GM21737 (cell line): ENCODE results near the gene DOK3.
A peak's percentile ranks its signal among the peaks of the same experiment; 100 is the strongest.

Experiments used
- ATAC-seq: cut with Tn5 transposase; IDR thresholded peaks from one replicate; pipeline ENCODE4 v1.9.1; 2021; ENCODE audit warnings: mild to moderate bottlenecking, moderate library complexity; ENCODE audit not compliant: unreplicated experiment

Gene DOK3

DNA sequence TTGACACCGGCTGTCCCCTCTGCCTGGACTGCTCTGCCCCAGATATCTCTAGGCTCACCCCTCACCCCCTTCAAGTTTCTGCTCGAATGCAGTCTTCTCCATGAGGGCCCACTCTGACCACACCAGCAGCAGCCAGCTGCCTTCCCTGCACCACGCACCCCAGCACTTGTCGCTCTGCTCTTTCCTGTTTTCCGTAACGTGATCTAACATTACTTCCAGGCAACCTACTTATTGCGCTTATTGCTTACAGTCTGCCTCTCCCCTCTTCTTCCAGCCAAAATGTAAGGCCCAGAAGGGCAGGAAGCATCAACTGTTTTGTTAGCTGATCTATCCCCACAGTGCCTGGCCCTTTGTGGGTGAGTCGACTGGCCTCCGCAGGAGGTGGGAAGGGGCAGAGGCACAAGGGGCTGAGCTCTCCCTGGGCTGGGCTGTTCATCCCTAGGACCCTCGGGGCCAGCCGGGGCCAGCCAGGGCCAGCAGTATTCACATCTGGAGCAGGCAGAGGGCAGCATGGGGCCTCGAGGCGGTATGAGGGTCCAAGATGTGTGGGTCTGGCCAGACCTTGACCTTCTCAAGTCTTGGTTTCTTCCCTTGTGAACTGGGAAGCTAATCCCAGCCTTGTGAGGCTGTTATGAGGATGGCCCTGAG lies 24.6 kb downstream of the DOK3 start:
- no peak for ATAC-seq

DNA sequence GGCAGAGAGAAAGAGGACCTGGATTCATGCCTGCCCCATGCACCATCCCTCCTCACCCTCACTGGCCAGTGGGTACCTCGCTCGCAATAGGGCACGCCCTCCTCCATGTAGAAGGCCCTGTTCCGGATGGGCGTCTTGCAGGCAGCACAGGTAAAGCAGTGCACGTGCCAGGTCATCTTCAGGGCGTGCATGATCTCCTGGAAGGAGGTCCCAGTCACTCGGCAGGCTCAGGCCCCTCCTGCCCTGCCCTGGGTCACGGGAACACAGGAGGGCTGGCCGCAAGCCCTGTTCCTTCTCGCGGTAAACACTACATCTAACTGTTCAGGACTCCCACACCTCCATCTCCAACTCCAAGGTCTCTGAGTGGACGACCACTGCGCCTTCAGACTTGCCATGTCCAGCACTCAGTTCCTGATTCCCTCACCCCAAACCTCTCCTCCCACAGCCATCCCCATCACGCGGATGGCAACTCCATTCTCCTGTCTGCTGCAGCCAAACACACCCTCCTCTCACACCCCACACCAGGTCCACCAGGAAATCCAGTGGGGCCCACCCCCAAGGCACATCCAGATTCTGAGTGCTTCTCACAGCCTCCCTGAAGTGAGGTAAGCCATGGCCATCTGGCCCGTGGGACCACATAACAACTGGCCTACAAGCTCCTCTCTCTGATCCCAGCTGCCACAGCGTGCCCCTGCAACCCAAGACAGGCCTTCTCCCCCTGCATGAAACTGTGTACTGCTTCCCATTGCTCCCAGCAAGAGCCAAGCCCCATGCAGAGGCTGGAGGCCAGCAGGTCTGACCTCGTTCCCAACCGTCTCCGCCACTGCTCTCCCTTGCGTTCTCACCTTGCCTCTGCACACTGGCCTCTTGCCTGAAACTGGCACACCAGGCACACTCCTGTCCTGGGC lies 25.4 kb downstream of the DOK3 start:
- ATAC-seq: no peak

DNA sequence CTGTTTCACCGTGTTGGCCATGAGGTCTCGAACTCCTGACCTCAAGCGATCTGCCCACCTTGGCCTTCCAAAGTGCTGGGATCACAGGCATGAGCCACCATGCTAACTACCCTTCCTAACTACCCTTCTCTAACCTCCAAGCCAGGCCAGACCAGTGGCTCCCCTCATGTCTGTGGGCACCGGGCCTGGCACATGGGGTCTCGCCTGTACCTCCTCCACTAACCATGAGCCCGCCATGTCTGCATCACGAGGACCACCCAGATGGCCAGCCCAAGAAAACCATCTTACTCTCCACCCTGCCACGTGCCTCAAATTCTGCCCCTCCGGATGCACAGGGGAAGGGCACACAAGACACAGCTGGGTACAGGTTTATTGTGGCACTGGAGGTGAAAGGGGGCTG lies 26.6 kb downstream of the DOK3 start:
- no peak for ATAC-seq

DNA sequence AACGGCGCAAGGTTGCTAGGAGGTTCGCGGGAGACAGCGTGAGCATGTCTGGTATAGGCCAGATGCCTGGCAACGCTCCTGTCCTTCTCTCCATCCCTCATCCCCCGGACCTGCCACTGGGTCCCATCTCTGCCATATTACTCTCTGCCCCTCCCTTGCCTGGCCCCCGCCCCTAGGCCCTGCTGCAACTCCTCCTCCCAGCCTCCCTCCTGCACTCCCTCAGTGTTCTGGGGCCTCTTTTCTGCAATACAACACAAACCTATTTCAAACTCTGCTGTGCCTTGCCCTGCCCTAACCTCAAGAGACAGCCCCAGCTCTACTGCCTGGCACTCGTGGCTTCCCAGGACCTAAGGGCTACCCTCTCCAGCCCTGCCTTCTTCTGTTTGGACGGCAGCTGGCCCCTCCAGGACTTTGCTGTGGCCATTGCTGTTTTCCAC lies 27.2 kb downstream of the DOK3 start:
- ATAC-seq: no peak

DNA sequence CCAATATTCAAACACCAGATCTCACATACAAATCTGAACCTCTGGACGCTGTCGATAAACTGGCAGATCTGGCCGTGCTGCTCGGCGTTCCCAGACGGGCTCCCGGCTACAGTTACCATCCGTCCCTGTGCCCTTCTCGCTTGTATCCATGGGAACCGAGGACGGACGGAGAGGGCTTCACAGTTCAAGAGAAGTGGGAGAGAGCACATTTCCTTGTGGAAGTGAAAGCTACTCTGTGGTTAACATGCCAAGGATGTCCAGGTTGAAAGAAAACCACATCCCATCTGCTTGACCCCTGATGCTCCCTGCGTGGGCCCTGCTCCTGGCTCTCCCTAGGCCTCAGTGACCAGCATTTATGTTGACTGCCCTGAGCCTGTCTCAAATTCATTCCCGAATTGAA lies 29.9 kb downstream of the DOK3 start:
- no peak for ATAC-seq

DNA sequence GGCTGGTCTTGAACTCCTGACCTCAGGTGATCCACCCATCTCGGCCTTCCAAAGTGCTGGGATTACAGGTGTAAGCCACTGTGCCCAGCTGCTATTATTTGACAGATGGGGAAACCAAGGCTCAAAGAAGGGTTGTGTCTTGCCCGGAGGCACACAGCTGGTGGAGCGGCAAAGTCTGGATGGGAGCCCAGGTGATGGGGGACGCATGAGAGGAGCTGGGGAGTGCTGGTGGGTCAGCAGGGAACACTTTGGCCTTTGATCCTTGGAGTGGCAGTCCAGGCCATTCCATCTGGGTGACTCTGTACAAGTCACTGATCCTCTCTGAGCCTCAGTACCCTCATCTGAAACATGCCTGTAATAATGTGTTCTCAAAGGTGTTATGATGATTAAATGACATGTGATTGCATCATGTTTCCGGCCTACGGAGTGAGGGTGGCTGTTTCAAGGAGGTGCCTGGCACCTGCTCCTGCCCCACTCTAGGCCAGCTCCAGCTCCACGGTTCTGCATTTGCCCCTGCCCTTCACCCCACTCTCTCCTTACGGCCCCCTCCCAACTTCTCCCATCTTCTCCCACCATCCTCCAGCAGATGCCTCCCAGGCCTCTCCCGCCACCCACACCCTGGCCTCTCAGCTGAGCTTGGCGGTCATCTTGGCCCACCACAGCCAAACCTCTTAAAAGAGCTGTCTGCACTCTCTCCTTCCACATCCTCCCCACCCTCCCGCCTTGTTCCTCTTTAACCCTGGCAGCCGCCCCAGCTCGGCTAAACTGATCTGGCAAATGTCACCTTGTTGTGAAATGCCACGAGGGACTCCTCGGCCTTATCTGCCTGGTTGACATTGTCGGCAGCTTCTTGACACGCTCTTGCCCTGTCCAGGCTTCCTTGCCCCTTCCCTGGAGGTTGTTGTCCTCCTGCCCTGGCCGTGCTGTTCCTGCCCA lies 30.6 kb downstream of the DOK3 start:
- no peak for ATAC-seq

DNA sequence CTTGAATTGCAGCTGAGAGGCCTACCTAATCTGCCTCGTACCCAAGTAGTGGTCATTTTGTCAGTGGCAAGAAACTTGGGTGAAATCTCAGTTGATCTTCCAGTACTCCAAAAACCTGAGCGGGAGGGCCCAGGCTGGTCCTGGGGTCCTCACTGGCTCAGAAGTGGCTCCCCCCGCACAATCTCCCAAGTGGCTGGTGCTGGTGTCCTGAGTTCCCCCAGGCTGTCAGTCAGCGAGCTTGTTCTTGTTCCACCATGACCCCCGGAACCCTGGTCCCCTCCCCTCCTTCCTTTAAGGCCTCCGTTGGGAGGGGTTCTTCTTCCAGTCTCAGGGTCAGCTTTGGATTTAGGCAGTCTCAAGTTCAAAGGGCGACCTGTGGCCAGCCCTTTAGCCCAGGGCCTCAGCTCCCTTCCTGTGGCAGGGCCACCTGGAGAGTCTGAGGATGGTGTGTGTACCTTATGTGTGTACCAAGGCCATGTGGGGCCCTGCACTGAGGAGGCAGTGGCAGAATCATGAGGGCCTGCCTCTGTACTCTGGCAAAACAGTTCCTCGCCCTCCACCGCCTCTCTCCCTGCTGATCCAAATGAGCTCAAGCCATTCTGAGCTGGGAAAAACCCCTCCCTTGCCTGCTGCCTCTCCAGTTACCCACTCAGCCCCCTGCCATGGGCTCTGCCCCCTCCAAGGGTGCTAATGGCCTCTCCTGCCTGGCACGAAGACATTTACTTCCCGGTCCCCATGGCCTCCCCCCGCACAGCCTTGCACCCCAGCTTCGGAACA lies 31.7 kb downstream of the DOK3 start:
- no peak for ATAC-seq

GRCh38 chr5:177476531-177477233 lies 32.9 kb downstream of the DOK3 start:
- no peak for ATAC-seq

- no peak for ATAC-seq
These were observed 33.8 kb downstream of the DOK3 start for GRCh38 chr5:177475563-177476427.

- ATAC-seq: no peak
These were observed 34.6 kb downstream of the DOK3 start for GRCh38 chr5:177474846-177475562.

DNA sequence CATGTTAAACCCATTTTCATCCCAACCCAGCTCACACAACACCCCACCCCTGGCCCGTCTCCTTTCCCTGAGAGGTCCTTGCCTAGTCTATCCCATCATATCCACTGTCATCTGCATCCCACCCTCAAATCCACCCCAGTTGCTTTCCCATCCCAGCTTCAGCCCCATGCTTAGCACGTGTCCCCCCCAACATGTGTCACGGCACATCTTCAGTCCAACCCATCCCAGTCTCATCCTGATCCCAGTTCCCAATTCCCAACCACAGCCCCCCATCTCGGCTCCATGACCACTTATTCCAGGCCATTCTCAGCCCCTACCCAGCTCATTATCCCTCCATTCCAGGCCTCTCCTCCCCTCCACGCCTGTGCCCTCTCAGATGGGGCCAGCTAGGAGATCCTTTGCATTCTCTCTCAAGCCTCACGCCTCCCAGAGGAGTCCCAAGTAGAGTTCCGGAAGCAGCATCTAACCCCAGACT lies 35.6 kb downstream of the DOK3 start:
- ATAC-seq: no peak

DNA sequence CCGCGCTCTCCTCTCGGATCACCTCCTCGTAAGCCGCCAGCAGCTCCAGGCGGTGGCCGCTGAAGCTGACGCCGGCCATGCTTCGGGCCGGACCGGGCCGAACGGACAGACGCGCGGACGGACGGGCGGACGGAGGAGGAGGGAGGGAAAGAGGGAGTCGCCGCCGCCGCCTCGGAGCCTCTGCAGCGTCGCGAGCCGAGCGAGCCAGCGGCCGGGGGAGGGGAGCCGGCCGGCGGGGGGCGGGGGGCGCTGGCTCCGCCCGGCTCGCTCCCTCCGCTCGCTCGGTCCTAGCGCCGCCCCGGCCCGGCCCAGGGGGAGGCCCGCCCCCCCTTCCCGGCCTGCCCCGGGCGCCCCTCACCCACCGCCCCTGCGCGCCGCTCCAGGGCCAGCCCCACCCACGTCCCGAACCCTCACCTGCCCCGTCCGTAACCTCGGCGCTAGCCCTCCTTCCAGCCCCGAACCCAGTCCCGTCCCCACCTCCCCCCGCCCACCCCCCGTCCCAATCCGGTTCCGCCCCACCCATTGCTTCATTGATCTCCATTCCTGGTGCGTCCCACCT lies 36.1 kb downstream of the DOK3 start, which contains the start of gene DBN1:
TSS of gene DBN1 (minus strand) at position 192 of the 559 bp plus-strand sequence. CDS start at position 79, 113 bp downstream.
- ATAC-seq: peak; percentile 40

DNA sequence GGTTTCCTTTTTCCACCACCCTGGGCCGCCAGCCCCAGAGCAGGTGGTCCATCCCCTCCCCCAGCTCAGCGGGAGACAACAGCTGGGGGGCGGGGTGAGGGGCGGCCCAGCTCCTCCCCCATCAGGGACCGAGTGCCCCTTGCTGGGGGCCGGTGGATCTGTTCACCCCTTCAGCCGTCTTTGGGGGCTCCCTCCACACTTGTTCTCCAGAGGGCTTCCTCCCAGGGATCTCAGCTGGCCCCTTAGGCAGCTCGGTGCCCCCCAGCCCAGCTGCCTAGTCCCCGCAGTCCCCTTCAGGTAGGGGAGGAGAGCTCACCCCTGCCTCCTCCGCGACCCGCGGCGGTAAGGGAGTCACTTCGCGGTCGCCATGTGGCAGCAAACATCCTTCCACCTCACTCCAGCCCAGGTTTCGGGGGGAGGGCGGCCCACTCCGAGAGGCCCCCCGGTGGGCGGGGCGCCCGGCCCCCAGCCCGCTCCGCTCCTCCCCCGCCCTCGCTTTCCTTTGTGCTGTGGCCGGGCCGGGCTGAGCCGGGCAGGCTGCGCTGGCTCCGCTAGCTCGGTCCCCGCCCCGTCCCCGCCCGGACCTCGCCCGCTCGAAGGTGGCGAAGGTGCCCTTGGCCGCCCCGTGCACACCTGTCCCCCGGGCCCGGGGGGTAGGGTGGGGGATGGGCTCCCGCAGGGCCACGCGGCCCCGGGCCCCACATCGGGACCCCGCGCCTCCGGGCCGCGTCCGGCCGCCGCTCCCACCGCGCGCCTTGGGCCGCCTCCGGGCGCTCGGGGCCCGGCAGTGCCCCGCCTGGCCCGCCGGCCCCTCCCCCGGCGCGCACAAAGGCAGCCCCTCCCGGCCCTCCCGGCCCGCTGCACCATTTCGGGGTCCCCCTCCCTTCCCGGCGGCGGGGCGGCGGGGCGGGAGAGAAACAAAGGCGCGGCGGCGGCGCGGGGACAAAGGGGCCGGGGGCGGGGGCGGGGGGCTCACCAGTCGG lies 36.9 kb downstream of the DOK3 start:
- ATAC-seq: peak; percentile 33

- ATAC-seq: no peak
These were observed 37.8 kb downstream of the DOK3 start for GRCh38 chr5:177471610-177472356.

DNA sequence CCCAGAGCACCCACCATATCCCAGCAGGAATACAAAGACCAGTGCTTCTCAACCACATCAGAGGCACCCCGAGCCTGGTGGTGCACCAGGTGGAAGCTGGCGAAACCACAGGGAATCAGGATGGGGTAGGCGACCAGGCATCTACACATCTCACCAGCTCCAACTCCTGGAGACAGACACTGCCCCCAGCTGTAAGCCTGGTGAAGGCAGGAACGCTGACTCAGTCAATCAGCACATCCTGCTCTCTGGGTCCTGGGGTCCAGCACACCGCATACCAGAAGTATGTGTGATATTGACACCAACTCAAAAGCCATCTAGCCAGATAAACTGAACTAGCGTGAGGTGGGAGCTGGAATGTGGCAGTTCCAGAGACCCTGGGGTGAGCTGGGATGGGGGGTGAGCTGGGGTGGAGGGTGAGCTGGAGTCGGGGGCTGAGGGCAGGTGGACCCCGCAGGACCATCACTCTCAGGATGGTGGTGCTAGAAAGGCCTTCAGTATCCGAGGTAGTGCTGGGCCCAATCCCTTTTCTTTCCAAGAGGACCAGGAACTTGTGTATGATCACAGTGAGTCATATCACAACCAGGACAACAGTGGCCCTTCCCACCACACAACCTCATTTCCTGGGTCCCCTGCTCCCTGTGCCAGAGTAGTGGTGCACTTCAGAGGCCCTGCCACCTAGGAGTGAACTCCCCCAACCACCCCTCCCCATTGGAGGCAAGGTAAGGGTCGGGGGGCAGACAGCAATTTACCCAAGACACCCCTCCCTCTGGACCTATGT lies 38.7 kb downstream of the DOK3 start:
- ATAC-seq: no peak
